KMS-11 (cell line): ENCODE results near the gene SLC7A9.

Experiments
- H2AFZ ChIP-seq: fragments of 200-600 bp; sonication (generic); 2 replicates; pipeline ENCODE4 v1.6.1; 2016; ENCODE audit warnings: antibody characterized with exemption, mixed run types, low read depth
- H3K27ac ChIP-seq: fragments of 200-600 bp; sonication (generic); 2 replicates; pipeline ENCODE4 v1.6.1; 2016; ENCODE audit warnings: mild to moderate bottlenecking, mixed run types
- H3K27me3 ChIP-seq: fragments of 200-600 bp; sonication (generic); 2 replicates; pipeline ENCODE4 v1.6.1; 2017; ENCODE audit warnings: mild to moderate bottlenecking, low read depth, mixed run types, moderate library complexity; ENCODE audit not compliant: insufficient read depth
- H3K36me3 ChIP-seq: fragments of 200-600 bp; sonication (generic); 2 replicates; pipeline ENCODE4 v1.6.1; 2017; ENCODE audit warnings: mild to moderate bottlenecking, mixed run types; ENCODE audit not compliant: insufficient read depth
- H3K4me1 ChIP-seq: fragments of 200-600 bp; sonication (generic); 2 replicates; pipeline ENCODE4 v1.6.1; 2016; ENCODE audit warnings: mild to moderate bottlenecking, low read depth, mixed run types; ENCODE audit not compliant: poor library complexity, severe bottlenecking
- H3K4me2 ChIP-seq: fragments of 200-600 bp; sonication (generic); 2 replicates; pipeline ENCODE4 v1.7.0; 2016; ENCODE audit warnings: mild to moderate bottlenecking, mixed run types
- H3K4me3 ChIP-seq: fragments of 200-600 bp; sonication (generic); IDR thresholded peaks from 2 replicates; pipeline ENCODE4 v1.6.1; 2017; ENCODE audit warnings: low read depth, low read length, mixed read lengths; ENCODE audit not compliant: insufficient read depth
- H3K79me2 ChIP-seq: fragments of 200-600 bp; sonication (generic); 2 replicates; pipeline ENCODE4 v1.6.1; 2016; ENCODE audit warnings: low read depth, mixed run types; ENCODE audit not compliant: insufficient read depth
- H3K9ac ChIP-seq: fragments of 200-600 bp; sonication (generic); 2 replicates; pipeline ENCODE4 v1.6.1; 2016; ENCODE audit warnings: mild to moderate bottlenecking, mixed run types
- H4K20me1 ChIP-seq: fragments of 200-600 bp; sonication (generic); 2 replicates; pipeline ENCODE4 v1.6.1; 2016; ENCODE audit warnings: mild to moderate bottlenecking, mixed run types; ENCODE audit not compliant: insufficient read depth
- TF ChIP-seq, protein P1 (sequence below): fragments of 200-600 bp; sonication (generic); conservative IDR thresholded peaks from 2 replicates; pipeline ENCODE4 v1.6.1; 2017; ENCODE audit warnings: low read depth, mild to moderate bottlenecking, antibody characterized with exemption, low read length, moderate library complexity, mixed read lengths

Gene SLC7A9

DNA sequence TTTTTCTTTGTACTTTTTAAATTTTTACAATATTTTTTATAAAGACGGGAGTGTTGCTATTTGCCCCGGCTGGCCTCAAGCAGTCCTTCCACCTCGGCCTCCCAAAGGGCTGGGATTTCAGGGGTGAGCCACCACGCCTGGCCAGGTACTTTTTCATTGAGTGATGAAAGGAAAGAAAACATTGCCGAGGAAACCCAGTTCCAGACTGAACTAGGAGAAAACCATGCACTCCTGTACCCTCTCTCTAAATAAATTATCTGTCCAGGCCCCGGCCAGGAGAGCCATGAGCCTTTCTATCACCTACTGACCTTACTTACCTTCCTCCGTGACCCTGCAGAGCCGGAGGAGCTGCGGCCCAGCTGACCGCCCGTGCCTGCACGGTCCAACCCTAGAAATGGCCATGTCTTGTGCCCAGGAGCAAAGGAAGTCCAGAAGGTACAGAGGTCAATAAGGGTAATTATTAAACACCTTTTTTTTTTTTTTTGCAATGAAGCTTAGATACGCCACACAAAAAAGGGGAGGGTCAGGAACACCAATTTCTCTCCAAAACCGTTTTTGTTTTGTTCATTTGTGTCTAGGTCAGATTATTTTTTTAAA lies at the start of gene SLC7A9:
SLC7A9 (minus strand) TSS at position 399 of the 597 bp plus-strand sequence. CDS start 1,233 bp downstream, outside the sequence.
- H3K36me3 ChIP-seq: no peaks in the 10 kb centered on the region
- H3K4me2 ChIP-seq: no peak within 1 kb of the TSS
- H3K27me3 ChIP-seq: no peaks in the 10 kb centered on the region
- H3K4me3 ChIP-seq: no peak within 1 kb of the TSS
- no peaks in the 10 kb centered on the region for H3K79me2 ChIP-seq
- H2AFZ ChIP-seq: no peak within 1 kb of the TSS
- no peak within 1 kb of the TSS for H3K27ac ChIP-seq
- no peak within 1 kb of the TSS for H3K9ac ChIP-seq
- TF ChIP-seq, protein P1, sequence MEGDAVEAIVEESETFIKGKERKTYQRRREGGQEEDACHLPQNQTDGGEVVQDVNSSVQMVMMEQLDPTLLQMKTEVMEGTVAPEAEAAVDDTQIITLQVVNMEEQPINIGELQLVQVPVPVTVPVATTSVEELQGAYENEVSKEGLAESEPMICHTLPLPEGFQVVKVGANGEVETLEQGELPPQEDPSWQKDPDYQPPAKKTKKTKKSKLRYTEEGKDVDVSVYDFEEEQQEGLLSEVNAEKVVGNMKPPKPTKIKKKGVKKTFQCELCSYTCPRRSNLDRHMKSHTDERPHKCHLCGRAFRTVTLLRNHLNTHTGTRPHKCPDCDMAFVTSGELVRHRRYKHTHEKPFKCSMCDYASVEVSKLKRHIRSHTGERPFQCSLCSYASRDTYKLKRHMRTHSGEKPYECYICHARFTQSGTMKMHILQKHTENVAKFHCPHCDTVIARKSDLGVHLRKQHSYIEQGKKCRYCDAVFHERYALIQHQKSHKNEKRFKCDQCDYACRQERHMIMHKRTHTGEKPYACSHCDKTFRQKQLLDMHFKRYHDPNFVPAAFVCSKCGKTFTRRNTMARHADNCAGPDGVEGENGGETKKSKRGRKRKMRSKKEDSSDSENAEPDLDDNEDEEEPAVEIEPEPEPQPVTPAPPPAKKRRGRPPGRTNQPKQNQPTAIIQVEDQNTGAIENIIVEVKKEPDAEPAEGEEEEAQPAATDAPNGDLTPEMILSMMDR: no peak
- no peaks in the 10 kb centered on the region for H4K20me1 ChIP-seq
- peaks cover 11% of the 10 kb centered on the region for H3K4me1 ChIP-seq

DNA sequence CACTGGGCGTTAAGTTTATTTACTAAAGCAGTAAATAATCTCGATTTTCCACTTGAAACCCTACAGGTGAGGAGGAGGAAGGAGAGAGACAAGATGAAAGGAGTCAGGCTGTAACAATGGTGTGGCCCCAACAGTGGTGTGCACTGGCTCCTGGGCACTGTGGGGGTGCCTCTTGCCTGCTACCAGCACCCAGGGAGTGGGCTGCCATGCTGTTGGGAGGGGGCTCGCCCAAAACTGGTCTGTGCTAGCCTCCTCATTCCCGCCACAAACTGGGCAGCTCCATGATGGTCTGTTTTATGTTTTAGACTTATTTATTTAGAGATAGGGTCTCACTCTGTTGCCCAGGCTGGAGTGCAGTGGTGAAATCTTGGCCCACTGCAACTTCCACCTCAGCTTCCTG lies 49.8 kb upstream of the SLC7A9 start:
- Histone ChIP-seq H3K27me3 (no peaks in the 10 kb centered on the region), H3K27ac (no peak overlapping the region), H2AFZ (no peak overlapping the region), H3K4me1 (peaks cover 19% of the 10 kb centered on the region), H3K4me3 (no peak overlapping the region), H3K79me2 (no peaks in the 10 kb centered on the region), H3K36me3 (no peaks in the 10 kb centered on the region), H3K4me2 (no peak overlapping the region), H3K9ac (no peak overlapping the region), H4K20me1 (no peaks in the 10 kb centered on the region)
- TF ChIP-seq, protein P1: no peak

DNA sequence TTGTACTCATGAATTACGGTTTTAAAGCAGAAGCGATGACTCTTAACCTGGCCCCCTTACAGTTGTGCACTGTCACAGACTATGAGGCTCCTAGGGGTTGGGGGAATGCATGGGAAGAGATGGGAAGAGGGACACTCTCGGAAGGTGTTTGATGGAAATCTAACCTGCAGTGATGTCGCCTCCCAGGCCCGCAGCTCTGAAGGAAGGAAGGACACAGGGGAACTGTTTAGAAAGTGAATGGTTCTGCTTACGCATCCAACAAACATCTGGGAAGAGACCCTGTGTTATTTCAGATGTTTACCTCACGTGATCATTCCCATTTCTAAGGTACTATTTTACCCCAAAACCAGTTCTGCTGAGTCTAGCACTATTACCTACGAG lies 48.0 kb upstream of the SLC7A9 start:
- no peak overlapping the region for H3K27ac ChIP-seq
- H2AFZ ChIP-seq: no peak overlapping the region
- H3K4me3 ChIP-seq: no peak overlapping the region
- no peaks in the 10 kb centered on the region for H3K27me3 ChIP-seq
- no peaks in the 10 kb centered on the region for H4K20me1 ChIP-seq
- no peaks in the 10 kb centered on the region for H3K79me2 ChIP-seq
- H3K4me2 ChIP-seq: no peak overlapping the region
- TF ChIP-seq, protein P1: no peak
- H3K4me1 ChIP-seq: peaks cover 24% of the 10 kb centered on the region
- H3K36me3 ChIP-seq: no peaks in the 10 kb centered on the region
- H3K9ac ChIP-seq: no peak overlapping the region

DNA sequence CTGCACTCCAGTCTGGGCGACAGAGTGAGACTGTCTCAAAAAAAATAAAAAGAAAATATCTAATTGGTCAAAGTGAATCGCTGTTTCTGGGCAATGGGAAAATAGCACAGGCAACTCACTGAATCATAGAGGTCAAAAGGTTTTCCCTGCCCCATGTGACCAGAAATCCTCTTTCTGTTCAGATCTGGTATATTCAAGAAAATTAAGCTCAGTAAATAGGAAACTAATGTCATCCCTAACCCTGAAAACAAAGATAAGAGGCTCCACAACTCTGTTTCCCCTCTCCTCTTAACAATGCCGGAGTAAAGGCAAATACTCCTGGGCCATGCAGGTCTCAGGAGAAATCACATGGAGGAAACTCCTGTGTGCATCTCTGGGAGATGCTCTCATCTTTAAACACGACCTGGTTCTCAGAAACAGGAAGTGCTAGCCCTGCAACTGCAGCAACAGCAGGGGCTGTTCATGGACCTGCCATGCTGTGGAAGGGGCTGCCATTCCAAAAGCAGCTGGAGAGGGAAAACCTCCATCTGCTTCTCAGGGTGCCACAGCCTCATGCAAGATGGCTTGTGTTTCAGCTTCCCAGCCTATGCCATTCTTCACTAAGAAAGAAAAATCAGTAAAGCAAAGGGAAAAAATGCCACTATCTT lies 47.5 kb upstream of the SLC7A9 start:
- Histone ChIP-seq H3K4me3 (no peak overlapping the region), H4K20me1 (no peaks in the 10 kb centered on the region), H3K79me2 (no peaks in the 10 kb centered on the region), H3K4me2 (no peak overlapping the region), H2AFZ (no peak overlapping the region), H3K27me3 (no peaks in the 10 kb centered on the region), H3K27ac (no peak overlapping the region), H3K36me3 (no peaks in the 10 kb centered on the region), H3K9ac (no peak overlapping the region), H3K4me1 (peaks cover 24% of the 10 kb centered on the region)
- TF ChIP-seq, protein P1: no peak
